GM12801 (cell line): Measurements from ENCODE around the gene ZNF266.

Source experiments
- TF ChIP-seq, protein P1 (sequence below): IDR thresholded peaks from one replicate; pipeline ENCODE4 v1.5.1; 2011; ENCODE audit warnings: control low read depth; ENCODE audit not compliant: insufficient read length; ENCODE audit errors: extremely low read depth

The ZNF266 gene

DNA sequence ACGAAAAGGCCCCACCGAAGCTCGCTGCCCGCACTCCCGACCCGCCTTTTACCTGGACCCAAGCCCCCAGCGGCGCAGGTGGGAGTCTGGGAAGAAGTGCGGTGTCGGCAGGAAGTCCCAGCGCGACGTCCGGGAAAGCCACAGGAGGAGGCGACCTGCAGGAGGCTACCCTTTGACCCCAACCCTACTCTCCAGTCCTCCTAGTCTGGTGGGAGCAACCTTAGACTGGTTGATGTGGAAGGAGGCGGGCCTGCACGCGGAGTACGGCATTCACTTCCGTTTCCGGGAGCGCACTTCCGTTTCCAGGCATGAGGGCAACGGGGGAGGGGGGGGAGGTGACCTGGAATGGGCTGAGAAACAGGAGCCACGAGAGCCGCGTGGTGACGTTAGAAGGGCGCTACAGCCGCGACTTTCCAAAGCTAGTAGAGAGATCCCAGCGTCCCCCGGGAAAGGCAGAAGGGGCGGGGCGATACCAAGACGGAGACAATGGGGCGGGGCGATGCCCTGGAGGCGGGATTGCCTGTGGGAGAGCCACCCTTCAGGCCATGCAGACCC lies 28.5 kb downstream of the ZNF266 start:
- TF ChIP-seq, protein P1, sequence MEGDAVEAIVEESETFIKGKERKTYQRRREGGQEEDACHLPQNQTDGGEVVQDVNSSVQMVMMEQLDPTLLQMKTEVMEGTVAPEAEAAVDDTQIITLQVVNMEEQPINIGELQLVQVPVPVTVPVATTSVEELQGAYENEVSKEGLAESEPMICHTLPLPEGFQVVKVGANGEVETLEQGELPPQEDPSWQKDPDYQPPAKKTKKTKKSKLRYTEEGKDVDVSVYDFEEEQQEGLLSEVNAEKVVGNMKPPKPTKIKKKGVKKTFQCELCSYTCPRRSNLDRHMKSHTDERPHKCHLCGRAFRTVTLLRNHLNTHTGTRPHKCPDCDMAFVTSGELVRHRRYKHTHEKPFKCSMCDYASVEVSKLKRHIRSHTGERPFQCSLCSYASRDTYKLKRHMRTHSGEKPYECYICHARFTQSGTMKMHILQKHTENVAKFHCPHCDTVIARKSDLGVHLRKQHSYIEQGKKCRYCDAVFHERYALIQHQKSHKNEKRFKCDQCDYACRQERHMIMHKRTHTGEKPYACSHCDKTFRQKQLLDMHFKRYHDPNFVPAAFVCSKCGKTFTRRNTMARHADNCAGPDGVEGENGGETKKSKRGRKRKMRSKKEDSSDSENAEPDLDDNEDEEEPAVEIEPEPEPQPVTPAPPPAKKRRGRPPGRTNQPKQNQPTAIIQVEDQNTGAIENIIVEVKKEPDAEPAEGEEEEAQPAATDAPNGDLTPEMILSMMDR = no peak

- TF ChIP-seq, protein P1 = no peak
These were observed 54.0 kb downstream of the ZNF266 start for GRCh38 chr19:9381361-9381785.

- TF ChIP-seq, protein P1 = no peak
These were observed 64.4 kb downstream of the ZNF266 start for GRCh38 chr19:9370738-9371619.

DNA sequence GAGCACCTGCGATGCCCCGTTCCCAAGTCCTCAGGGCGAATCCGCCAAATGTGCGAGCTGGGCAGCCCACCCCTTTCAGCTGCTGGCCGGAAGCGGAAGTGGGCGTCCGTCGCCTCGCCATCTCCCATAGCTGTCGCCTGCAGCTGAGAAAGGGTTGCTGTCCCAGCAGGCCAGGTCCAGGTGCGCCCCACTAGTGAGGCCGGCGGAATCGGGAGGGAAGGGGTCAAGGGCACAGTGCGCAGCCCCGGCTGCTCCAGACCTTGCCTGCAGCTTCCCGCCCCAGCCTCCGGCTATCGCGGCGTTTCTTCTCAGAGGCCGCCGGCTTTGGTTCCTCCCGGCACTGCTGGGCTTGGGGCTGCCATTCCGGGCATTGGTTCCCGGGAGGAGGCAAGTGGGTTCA lies 72.5 kb downstream of the ZNF266 start, which contains the start of gene ZNF177:
Gene ZNF177 (plus strand): TSS at position 109 of the 400 bp plus-strand sequence. CDS start 15,299 bp downstream, outside the sequence.
- TF ChIP-seq, protein P1 = no peak
